Measurements from ENCODE around the gene EML1. TPM values are rescaled to one million over a fixed set of nuclear protein-coding genes. Genes with fewer than 3 reads are reported as not detected.

The EML1 gene
- total RNA-seq, 2 experiments from 2014 or later: not detected

- intact Hi-C loops (cut with micrococcal nuclease; ENCODE audit: unreplicated experiment): no loop called here
- BruUV-seq (replicated peaks): no TSS peak
- CTCF ChIA-PET (ENCODE audit: unreplicated experiment): no interaction called here
These were observed 79.7 kb downstream of the EML1 start for GRCh38 chr14:99872786-99873440.

GRCh38 chr14:99873653-99874052 lies 80.4 kb downstream of the EML1 start:
- ChIA-PET POLR2A (interaction anchor here (1.1 kb wide), 1 partner anchor 9 kb away, joined by 6 read pairs; no protein-coding TSS in a partner anchor), CTCF (ENCODE audit: unreplicated experiment) (no interaction called here)
- Histone ChIP-seq H3K27ac (ENCODE audit: low read depth, low read length, poor library complexity, severe bottlenecking) (no peak overlapping the region), H3K79me2 (ENCODE audit: insufficient read depth, low read depth, low read length) (no peaks in the 10 kb centered on the region), H3K9me3 (ENCODE audit: low read length) (no peaks in the 10 kb centered on the region), H3K4me2 (ENCODE audit: low read length) (no peak overlapping the region), H3K4me3 (ENCODE audit: low read depth, low read length, poor library complexity, severe bottlenecking) (no peak overlapping the region), H3K4me1 (ENCODE audit: insufficient read depth, low read length, poor library complexity, severe bottlenecking) (no peaks in the 10 kb centered on the region), H3K9me2 (ENCODE audit: insufficient read depth, low read length) (no peaks in the 10 kb centered on the region), H3K36me3 (ENCODE audit: insufficient read depth, low read length) (no peaks in the 10 kb centered on the region), H4K20me1 (ENCODE audit: insufficient read depth, low read length) (no peaks in the 10 kb centered on the region), H2AFZ (ENCODE audit: low read length) (no peak overlapping the region)
- intact Hi-C loops (cut with micrococcal nuclease; ENCODE audit: unreplicated experiment): no loop called here
- no TSS peak for BruUV-seq (replicated peaks)
- DNase-seq (ENCODE audit: low spot score): no peak
- TF ChIP-seq CTCF (conservative IDR thresholded peaks at IDR 0.05; ENCODE audit: low read length): no peak
- TF ChIP-seq EZH2phosphoT487 (IDR thresholded peaks at IDR 0.05; ENCODE audit: borderline replicate concordance, low read depth, low read length): no peak

More at GRCh38 chr14:99872786-99873440, 79.7 kb downstream of the EML1 start:
- POLR2A ChIA-PET: interaction anchor here (1.1 kb wide), 1 partner anchor 10 kb away, joined by 6 read pairs; no protein-coding TSS in a partner anchor
- Histone ChIP-seq H2AFZ (ENCODE audit: low read length) (no peak overlapping the region), H4K20me1 (ENCODE audit: insufficient read depth, low read length) (no peaks in the 10 kb centered on the region), H3K4me1 (ENCODE audit: insufficient read depth, low read length, poor library complexity, severe bottlenecking) (no peaks in the 10 kb centered on the region), H3K79me2 (ENCODE audit: insufficient read depth, low read depth, low read length) (no peaks in the 10 kb centered on the region), H3K9me3 (ENCODE audit: low read length) (no peaks in the 10 kb centered on the region), H3K4me2 (ENCODE audit: low read length) (no peak overlapping the region), H3K27ac (ENCODE audit: low read depth, low read length, poor library complexity, severe bottlenecking) (no peak overlapping the region), H3K4me3 (ENCODE audit: low read depth, low read length, poor library complexity, severe bottlenecking) (no peak overlapping the region), H3K9me2 (ENCODE audit: insufficient read depth, low read length) (no peaks in the 10 kb centered on the region), H3K36me3 (ENCODE audit: insufficient read depth, low read length) (no peaks in the 10 kb centered on the region)
- no peak for DNase-seq (ENCODE audit: low spot score)
- TF ChIP-seq EZH2phosphoT487 (IDR thresholded peaks at IDR 0.05; ENCODE audit: borderline replicate concordance, low read depth, low read length) (no peak), CTCF (conservative IDR thresholded peaks at IDR 0.05; ENCODE audit: low read length) (no peak)

- no peaks in the 10 kb centered on the region for H3K9me2 ChIP-seq (ENCODE audit: insufficient read depth, low read length)
- intact Hi-C loops (cut with micrococcal nuclease; ENCODE audit: unreplicated experiment): no loop called here
- DNase-seq (ENCODE audit: low spot score): no peak
- ChIA-PET CTCF (ENCODE audit: unreplicated experiment) (no interaction called here), POLR2A (no interaction called here)
- H3K27ac ChIP-seq (ENCODE audit: low read depth, low read length, poor library complexity, severe bottlenecking): no peak overlapping the region
- no peak overlapping the region for H3K4me2 ChIP-seq (ENCODE audit: low read length)
- H3K4me1 ChIP-seq (ENCODE audit: insufficient read depth, low read length, poor library complexity, severe bottlenecking): no peaks in the 10 kb centered on the region
- no peaks in the 10 kb centered on the region for H3K9me3 ChIP-seq (ENCODE audit: low read length)
- H3K4me3 ChIP-seq (ENCODE audit: low read depth, low read length, poor library complexity, severe bottlenecking): no peak overlapping the region
- no peaks in the 10 kb centered on the region for H3K79me2 ChIP-seq (ENCODE audit: insufficient read depth, low read depth, low read length)
- BruUV-seq (replicated peaks): no TSS peak
- H3K36me3 ChIP-seq (ENCODE audit: insufficient read depth, low read length): no peaks in the 10 kb centered on the region
- no peak overlapping the region for H2AFZ ChIP-seq (ENCODE audit: low read length)
- H4K20me1 ChIP-seq (ENCODE audit: insufficient read depth, low read length): no peaks in the 10 kb centered on the region
- TF ChIP-seq EZH2phosphoT487 (IDR thresholded peaks at IDR 0.05; ENCODE audit: borderline replicate concordance, low read depth, low read length): no peak
- TF ChIP-seq CTCF (conservative IDR thresholded peaks at IDR 0.05; ENCODE audit: low read length): no peak
These were observed 81.1 kb downstream of the EML1 start for GRCh38 chr14:99874306-99874705.
